CD4-positive, alpha-beta T cell (primary cell): ENCODE measurements around the gene FN3K. TPM values are rescaled to one million over a fixed set of nuclear protein-coding genes. Genes with fewer than 3 reads are reported as not detected.

ENCODE experiments used
- ATAC-seq: fragments of 200-7000 bp; cut with Tn5 transposase; one replicate; pipeline ENCODE4 v1.10.0; 2022; ENCODE audit warnings: mild to moderate bottlenecking; ENCODE audit not compliant: poor library complexity
- CTCF ChIA-PET: fragments of 350-600 bp; sonication (Branson Sonifier 250); formaldehyde crosslinking; loops from one replicate; lab custom pipeline; 2021; ENCODE audit warnings: antibody characterized with exemption, inconsistent platforms; lab: Charles Lee
- POLR2A ChIA-PET: fragments of 350-600 bp; sonication (Branson Sonifier 250); formaldehyde crosslinking; loops from one replicate; lab custom pipeline; 2021; ENCODE audit warnings: antibody characterized with exemption, inconsistent platforms; lab: Charles Lee
- DNase-seq, 14 experiments: peaks; one replicate each; pipeline ENCODE4 v3.0.0-alpha.2; 2013 to 2020; ENCODE audit warnings: mixed read lengths in 2 of 14
- H3K27ac ChIP-seq, 2 donors: one replicate each; pipeline versions ENCODE4 v1.5.1 to v1.7.0; 2013; ENCODE audit warnings: low read length in 2 of 2, low read depth in 1 of 2, mild to moderate bottlenecking in 1 of 2
- H3K27me3 ChIP-seq, 2 experiments: 1 replicate in 1 of 2; 2 replicates in 1 of 2; pipeline versions ENCODE4 v1.6.1 to v1.7.0; 2013; ENCODE audit warnings: low read length in 2 of 2, control low read depth in 1 of 2, mild to moderate bottlenecking in 1 of 2, moderate library complexity in 1 of 2; ENCODE audit not compliant: insufficient read depth in 2 of 2, control insufficient read depth in 1 of 2
- H3K36me3 ChIP-seq: one replicate; pipeline ENCODE4 v1.6.1; 2013; ENCODE audit warnings: low read length, control low read depth; ENCODE audit not compliant: insufficient read depth
- H3K4me1 ChIP-seq: one replicate; pipeline ENCODE4 v1.6.1; 2013; ENCODE audit warnings: low read length, control low read depth; ENCODE audit not compliant: insufficient read depth
- H3K4me3 ChIP-seq: one replicate; pipeline ENCODE4 v1.5.1; 2013; ENCODE audit warnings: mild to moderate bottlenecking, low read length, moderate library complexity
- H3K9me3 ChIP-seq, 2 experiments: 1 replicate in 1 of 2; 2 replicates in 1 of 2; pipeline versions ENCODE4 v1.6.1 to v1.7.0; 2013; ENCODE audit warnings: low read length in 2 of 2, mild to moderate bottlenecking in 2 of 2, control low read depth in 1 of 2, moderate library complexity in 1 of 2; ENCODE audit not compliant: control insufficient read depth in 1 of 2, insufficient read depth in 1 of 2
- H3K27ac Mint-ChIP-seq: one replicate; pipeline ENCODE4 v1.8.0; 2020; ENCODE audit warnings: mixed read lengths
- H3K27me3 Mint-ChIP-seq: one replicate; pipeline ENCODE4 v1.8.0; 2021; ENCODE audit warnings: mixed read lengths
- H3K36me3 Mint-ChIP-seq: one replicate; pipeline ENCODE4 v1.8.0; 2021; ENCODE audit warnings: low read depth, mixed read lengths
- H3K4me1 Mint-ChIP-seq: one replicate; pipeline ENCODE4 v1.8.0; 2021; ENCODE audit warnings: low read depth, mixed read lengths
- H3K4me3 Mint-ChIP-seq: one replicate; pipeline ENCODE4 v1.8.0; 2020; ENCODE audit warnings: mild to moderate bottlenecking, mixed read lengths
- H3K9me3 Mint-ChIP-seq: one replicate; pipeline ENCODE4 v1.8.0; 2020; ENCODE audit warnings: mixed read lengths
- CTCF ChIP-seq: fragments of 200-600 bp; IDR thresholded peaks from one replicate; pipeline ENCODE4 v1.8.0; 2022; ENCODE audit warnings: antibody characterized with exemption, mild to moderate bottlenecking
- intact Hi-C, 2 experiments: fragments of 100-400 bp; cut with DNase I in 1 of 2; cut with micrococcal nuclease in 1 of 2; formaldehyde crosslinking; loops; one replicate each; pipeline versions ENCODE4 v1.15.1 to v1.9.0; 2023 to 2025; cut with DNase I, micrococcal nuclease
- total RNA-seq, 174 experiments: library from RNA in 2 of 174; stranded (reverse) in 2 of 174; gene quantifications; one replicate each; pipeline ENCODE4 v1.2.3 and lab custom pipeline; 2021 to 2026

FN3K gene
- total RNA-seq, 2 experiments from 2014 or later = 4.2 to 4.9 TPM

GRCh38 chr17:82765371-82765770 lies 30.0 kb downstream of the FN3K start:
- ChIA-PET POLR2A (no interaction called here), CTCF (interaction anchor here (1.2 kb wide), 1 partner anchor 10 kb away, joined by 3 read pairs; no protein-coding TSS in a partner anchor)
- peaks cover 47% of the 10 kb centered on the region for H3K36me3 ChIP-seq
- Mint-ChIP-seq H3K27ac (no peak overlapping the region), H3K4me1 (peaks cover 16% of the 10 kb centered on the region), H3K36me3 (peaks cover 74% of the 10 kb centered on the region), H3K4me3 (no peak overlapping the region), H3K27me3 (no peaks in the 10 kb centered on the region), H3K9me3 (no peaks in the 10 kb centered on the region)
- H3K4me1 ChIP-seq = peaks cover 2% of the 10 kb centered on the region
- no peak overlapping the region for H3K4me3 ChIP-seq
- intact Hi-C loops = no loop called here
- DNase-seq (no peak), ATAC-seq (no peak)
- no peaks in the 10 kb centered on the region for H3K9me3 ChIP-seq
- no peak overlapping the region for H3K27ac ChIP-seq
- TF ChIP-seq CTCF = no peak
- no peaks in the 10 kb centered on the region for H3K27me3 ChIP-seq

GRCh38 chr17:82767041-82767754 lies 31.8 kb downstream of the FN3K start:
- CTCF ChIA-PET = interaction anchor here (1.1 kb wide), 1 partner anchor 98 kb away, joined by 3 read pairs; no protein-coding TSS in a partner anchor
- no peak overlapping the region for H3K27ac ChIP-seq
- H3K4me3 ChIP-seq = no peak overlapping the region
- no peak overlapping the region for H3K27ac Mint-ChIP-seq
- DNase-seq (peak in 8 of 14 experiments; percentile 12 to 62 (median 34)), ATAC-seq (no peak)
- H3K27me3 Mint-ChIP-seq = no peaks in the 10 kb centered on the region
- H3K4me1 Mint-ChIP-seq = peaks cover 13% of the 10 kb centered on the region
- H3K36me3 Mint-ChIP-seq = peaks cover 70% of the 10 kb centered on the region
- peaks cover 4% of the 10 kb centered on the region for H3K4me1 ChIP-seq
- H3K4me3 Mint-ChIP-seq = no peak overlapping the region
- POLR2A ChIA-PET = no interaction called here
- TF ChIP-seq CTCF = peak; percentile 54
- intact Hi-C loops = loop anchor here in 1 of 2 experiments (2.0 kb wide), 1 partner anchor 120 kb away; no protein-coding TSS in a partner anchor
- no peaks in the 10 kb centered on the region for H3K9me3 Mint-ChIP-seq
- H3K9me3 ChIP-seq = no peaks in the 10 kb centered on the region
- H3K36me3 ChIP-seq = peaks cover 54% of the 10 kb centered on the region
- no peaks in the 10 kb centered on the region for H3K27me3 ChIP-seq

GRCh38 chr17:82769041-82769440 lies 33.6 kb downstream of the FN3K start:
- Mint-ChIP-seq H3K27me3 (no peaks in the 10 kb centered on the region), H3K4me3 (no peak overlapping the region), H3K4me1 (peaks cover 14% of the 10 kb centered on the region), H3K9me3 (no peaks in the 10 kb centered on the region), H3K36me3 (peaks cover 70% of the 10 kb centered on the region), H3K27ac (no peak overlapping the region)
- CTCF ChIA-PET = no interaction called here
- ATAC-seq = no peak
- peaks cover 5% of the 10 kb centered on the region for H3K4me1 ChIP-seq
- no peak for TF ChIP-seq CTCF
- H3K27me3 ChIP-seq = no peaks in the 10 kb centered on the region
- H3K27ac ChIP-seq = no peak overlapping the region
- no peak overlapping the region for H3K4me3 ChIP-seq
- no peaks in the 10 kb centered on the region for H3K9me3 ChIP-seq
- H3K36me3 ChIP-seq = peaks cover 57% of the 10 kb centered on the region
- intact Hi-C loops = no loop called here
- DNase-seq = no peak
- POLR2A ChIA-PET = no interaction called here
